HG02610 (cell line): ENCODE results near the gene ZFAND5.

Source experiments
- ATAC-seq: cut with Tn5 transposase; IDR thresholded peaks from one replicate; pipeline ENCODE4 v1.9.1; 2021; ENCODE audit warnings: mild to moderate bottlenecking, moderate library complexity; ENCODE audit not compliant: unreplicated experiment

The ZFAND5 gene

GRCh38 chr9:72364679-72365524 lies at the start of gene ZFAND5:
ZFAND5 (minus strand) TSS chr9:72365208; CDS start chr9:72360778, 4,430 bp downstream.
- peak; percentile 81 for ATAC-seq

- no peak for ATAC-seq
Observed at GRCh38 chr9:72412483-72413040, 47.6 kb upstream of the ZFAND5 start.

GRCh38 chr9:72410214-72410613 lies 45.2 kb upstream of the ZFAND5 start:
- no peak for ATAC-seq

GRCh38 chr9:72407114-72407513 lies 42.1 kb upstream of the ZFAND5 start:
- no peak for ATAC-seq

GRCh38 chr9:72402744-72403143 lies 37.7 kb upstream of the ZFAND5 start:
- ATAC-seq = no peak

GRCh38 chr9:72401396-72401795 lies 36.4 kb upstream of the ZFAND5 start:
- no peak for ATAC-seq

GRCh38 chr9:72400866-72401265 lies 35.9 kb upstream of the ZFAND5 start:
- ATAC-seq = no peak

GRCh38 chr9:72399391-72399790 lies 34.4 kb upstream of the ZFAND5 start:
- no peak for ATAC-seq

- ATAC-seq = no peak
Observed at GRCh38 chr9:72396247-72397091, 31.5 kb upstream of the ZFAND5 start.

GRCh38 chr9:72394066-72394465 lies 29.1 kb upstream of the ZFAND5 start:
- ATAC-seq = no peak

GRCh38 chr9:72390907-72391306 lies 25.9 kb upstream of the ZFAND5 start:
- ATAC-seq = no peak

- ATAC-seq = no peak
Observed at GRCh38 chr9:72386186-72386585, 21.2 kb upstream of the ZFAND5 start.

- no peak for ATAC-seq
Observed at GRCh38 chr9:72384710-72385485, 19.9 kb upstream of the ZFAND5 start.

GRCh38 chr9:72383978-72384709 lies 19.1 kb upstream of the ZFAND5 start:
- ATAC-seq = no peak

- ATAC-seq = no peak
Observed at GRCh38 chr9:72382405-72382804, 17.4 kb upstream of the ZFAND5 start.

- ATAC-seq = no peak
Observed at GRCh38 chr9:72377041-72377440, 12.0 kb upstream of the ZFAND5 start.

- ATAC-seq = no peak
Observed at GRCh38 chr9:72371151-72371550, 6.1 kb upstream of the ZFAND5 start.

GRCh38 chr9:72365525-72366256 lies 683 bp upstream of the ZFAND5 start:
- peak; percentile 32 for ATAC-seq

- peak; percentile 44 for ATAC-seq
Observed at GRCh38 chr9:72363908-72364678, 915 bp downstream of the ZFAND5 start.
